Jurkat, Clone E6-1 (cell line): ENCODE measurements around the gene POU5F1. TPM values are rescaled to one million over a fixed set of nuclear protein-coding genes. Genes with fewer than 3 reads are reported as not detected.
"Not testable (repeated sequence)": the region's sequence is repeated elsewhere in the genome, so short reads cannot be mapped to it uniquely, and the experiment has no call there.

Experiments
- DNase-seq: peaks from one replicate; pipeline ENCODE4 v3.0.0-alpha.2; 2011; ENCODE audit warnings: low read depth, low spot score
- H3K4me3 ChIP-seq: 2 replicates; pipeline ENCODE4 v1.5.1; 2011; ENCODE audit warnings: mild to moderate bottlenecking, low read length, control low read depth, moderate library complexity
- polyA plus RNA-seq: library from polyadenylated mRNA; unstranded; fragments of >200 nt; gene quantifications from one replicate; pipeline ENCODE4 v1.2.1, GENCODE V29; 2012; ENCODE audit warnings: missing spikeins; ENCODE audit not compliant: insufficient read length, insufficient read depth

Gene POU5F1
- 0.98 TPM for polyA plus RNA-seq

DNA sequence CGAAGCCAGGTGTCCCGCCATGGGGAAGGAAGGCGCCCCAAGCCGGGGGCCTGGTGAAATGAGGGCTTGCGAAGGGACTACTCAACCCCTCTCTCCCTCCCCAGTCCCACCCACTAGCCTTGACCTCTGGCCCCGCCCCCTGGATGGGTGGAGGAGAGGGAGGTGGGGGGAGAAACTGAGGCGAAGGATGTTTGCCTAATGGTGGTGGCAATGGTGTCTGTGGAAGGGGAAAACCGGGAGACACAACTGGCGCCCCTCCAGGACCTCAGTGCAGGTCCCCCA, at the start of gene POU5F1:
POU5F1 (minus strand) TSS at position 83 of the 282 bp plus-strand sequence; CDS start at position 21, 62 bp downstream.
- no peak within 1 kb of the TSS for H3K4me3 ChIP-seq
- DNase-seq, result no peak

- H3K4me3 ChIP-seq, result no peak overlapping the region
- DNase-seq, result no peak
Measured at GRCh38 chr6:31216208-31216898, 45.9 kb upstream of the POU5F1 start.

GRCh38 chr6:31215216-31215615, 44.7 kb upstream of the POU5F1 start:
- not testable (repeated sequence) for DNase-seq, H3K4me3 ChIP-seq

GRCh38 chr6:31214516-31214915, 44.0 kb upstream of the POU5F1 start:
- no peak overlapping the region for H3K4me3 ChIP-seq
- DNase-seq, result no peak

- DNase-seq, result no peak
- H3K4me3 ChIP-seq, result no peak overlapping the region
Measured at GRCh38 chr6:31210741-31211532, 40.5 kb upstream of the POU5F1 start.

DNA sequence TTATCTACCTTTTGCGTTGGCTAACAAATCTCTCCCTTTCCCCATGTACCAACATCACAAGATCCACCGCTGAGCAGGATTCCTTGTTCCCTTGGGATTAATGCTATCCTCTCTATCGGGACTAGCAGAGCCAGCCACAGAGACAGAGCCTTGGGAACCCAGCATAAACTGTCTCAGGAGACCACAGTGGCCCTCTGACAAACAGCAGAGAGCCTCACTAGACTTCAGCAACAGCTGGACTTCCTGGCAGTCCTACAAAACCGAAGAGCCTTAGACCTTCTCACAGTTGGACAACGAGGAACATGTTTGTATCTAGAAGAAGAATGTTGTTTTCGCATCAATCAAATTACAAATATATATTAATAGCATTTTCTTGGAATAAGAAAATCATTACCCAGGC, 39.6 kb upstream of the POU5F1 start:
- no peak for DNase-seq
- H3K4me3 ChIP-seq, result no peak overlapping the region

DNA sequence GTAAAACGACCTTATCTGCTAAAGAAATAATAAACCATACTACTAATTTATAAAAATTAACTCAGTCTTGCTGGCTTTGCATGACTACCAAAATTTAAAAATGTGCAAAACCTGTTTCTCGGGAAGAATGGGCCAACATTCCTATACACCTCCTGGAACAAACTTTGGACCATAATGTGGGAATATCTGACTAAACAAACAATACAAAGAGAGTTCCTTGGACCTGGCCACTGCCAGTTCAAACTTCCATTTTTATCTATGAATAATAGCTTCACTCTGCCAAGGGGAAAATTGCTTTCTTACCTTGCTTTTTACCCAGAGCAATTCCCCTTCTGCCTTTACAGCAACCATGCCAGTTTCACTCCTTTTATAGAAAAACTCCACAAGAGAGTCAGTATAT, 38.7 kb upstream of the POU5F1 start:
- no peak overlapping the region for H3K4me3 ChIP-seq
- no peak for DNase-seq

- no peak overlapping the region for H3K4me3 ChIP-seq
- no peak for DNase-seq
Measured at GRCh38 chr6:31208506-31208905, 38.0 kb upstream of the POU5F1 start.

- H3K4me3 ChIP-seq, result no peak overlapping the region
- no peak for DNase-seq
Measured at GRCh38 chr6:31205638-31206037, 35.2 kb upstream of the POU5F1 start.

GRCh38 chr6:31204751-31205145, 34.3 kb upstream of the POU5F1 start:
- H3K4me3 ChIP-seq, result peak overlapping the region; percentile 52
- DNase-seq, result no peak

GRCh38 chr6:31203345-31203979, 33.0 kb upstream of the POU5F1 start:
- DNase-seq, result peak; percentile 54
- peak overlapping the region; percentile 52 for H3K4me3 ChIP-seq

GRCh38 chr6:31202259-31203166, 32.0 kb upstream of the POU5F1 start:
- DNase-seq, result no peak
- H3K4me3 ChIP-seq, result no peak overlapping the region

GRCh38 chr6:31199105-31199452, 28.6 kb upstream of the POU5F1 start:
- H3K4me3 ChIP-seq, result peak overlapping the region; percentile 90

GRCh38 chr6:31197559-31198305, 27.2 kb upstream of the POU5F1 start:
- peak overlapping the region; percentile 90 for H3K4me3 ChIP-seq
- DNase-seq, result peak; percentile 91

More at GRCh38 chr6:31199105-31199452, 28.6 kb upstream of the POU5F1 start:
- not testable (repeated sequence) for DNase-seq

- H3K4me3 ChIP-seq, result peak overlapping the region; percentile 90
- peak; percentile 55 for DNase-seq
Measured at GRCh38 chr6:31196251-31197022, 26.0 kb upstream of the POU5F1 start.

- not testable (repeated sequence) for H3K4me3 ChIP-seq, DNase-seq
Measured at GRCh38 chr6:31195308-31195979, 25.0 kb upstream of the POU5F1 start.

- H3K4me3 ChIP-seq, result no peak overlapping the region
- DNase-seq, result no peak
Measured at GRCh38 chr6:31194061-31194834, 23.8 kb upstream of the POU5F1 start.
